Measurements from ENCODE around the gene TSPYL6. TPM values are rescaled to one million over a fixed set of nuclear protein-coding genes. Genes with fewer than 3 reads are reported as not detected.
"Not testable (repeated sequence)": the region's sequence is repeated elsewhere in the genome, so short reads cannot be mapped to it uniquely, and the experiment has no call there.

The TSPYL6 gene
- total RNA-seq, result not detected
- long read RNA-seq, result 0 reads

- intact Hi-C loops (cut with DNase I), result loop anchor here (2.0 kb wide), 1 partner anchor 29 kb away; no protein-coding TSS in a partner anchor
- no peak for ATAC-seq
- DNase-seq (ENCODE audit: missing footprints), result no peak
Measured at GRCh38 chr2:54256091-54256694, at the start of gene TSPYL6. TSPYL6 (minus strand) TSS chr2:54256229; CDS start chr2:54256151, 78 bp downstream.

DNA sequence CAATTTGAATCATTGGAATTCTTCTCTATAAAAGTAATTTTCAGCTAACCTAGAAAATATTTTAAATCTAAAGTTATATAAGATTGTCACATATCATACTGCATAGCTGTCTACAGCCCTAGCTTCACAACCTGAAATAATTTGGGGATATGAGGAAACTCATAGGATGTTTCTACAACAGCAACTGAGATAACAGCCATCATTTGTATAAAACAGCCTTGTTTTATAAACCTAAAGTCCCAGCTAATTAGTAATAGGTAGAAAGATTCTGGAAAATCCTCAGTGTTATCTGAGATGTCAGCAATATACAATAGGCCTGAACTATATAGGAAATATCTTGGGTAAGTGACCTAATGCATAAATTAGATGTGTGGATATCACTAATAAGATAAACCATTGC lies 47.6 kb upstream of the TSPYL6 start:
- intact Hi-C loops (cut with DNase I), result no loop called here
- no peak for ATAC-seq

DNA sequence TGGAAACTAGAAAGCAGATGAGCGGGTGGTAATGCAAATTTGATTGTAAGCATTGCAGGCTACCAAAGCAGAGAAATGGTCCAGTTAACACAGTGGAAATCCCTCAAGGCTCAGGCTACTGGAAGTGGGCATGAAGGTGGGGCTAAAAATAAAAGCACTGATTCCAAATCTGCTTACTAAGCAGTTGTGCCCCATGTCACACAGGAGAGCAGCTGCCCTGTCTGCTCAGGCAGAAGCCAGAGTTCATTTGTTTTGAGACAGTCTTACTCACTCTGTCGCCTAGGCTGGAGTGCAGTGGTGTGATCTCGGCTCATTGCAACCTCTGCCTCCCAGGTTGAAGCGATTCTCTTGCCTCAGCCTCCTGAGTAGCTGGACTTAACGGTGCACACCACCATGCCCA lies 42.5 kb upstream of the TSPYL6 start:
- intact Hi-C loops (cut with DNase I), result no loop called here
- no peak for DNase-seq (ENCODE audit: missing footprints)
- no peak for ATAC-seq

More for the DNA sequence above, 47.6 kb upstream of the TSPYL6 start:
- no peak for DNase-seq (ENCODE audit: missing footprints)

DNA sequence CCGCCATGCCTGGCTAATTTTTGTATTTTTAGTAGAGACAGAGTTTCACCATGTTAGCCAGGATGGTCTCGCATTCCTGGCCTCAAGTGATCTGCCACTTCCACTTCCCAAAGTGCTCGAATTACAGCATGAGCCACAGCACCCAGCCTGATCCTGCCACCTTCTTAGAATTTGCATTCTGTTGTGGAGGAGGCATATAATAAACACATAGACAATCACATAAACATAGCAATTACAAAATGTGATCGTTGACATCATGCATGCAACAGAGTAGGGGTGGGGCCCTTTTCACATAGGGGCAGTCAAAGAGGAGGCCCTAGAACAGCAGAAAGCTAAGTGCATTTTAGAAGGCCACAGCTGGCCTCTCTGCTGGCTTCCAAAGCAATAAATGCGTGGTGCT lies 39.9 kb upstream of the TSPYL6 start:
- DNase-seq (ENCODE audit: missing footprints) (no peak), ATAC-seq (no peak)
- intact Hi-C loops (cut with DNase I), result no loop called here

DNA sequence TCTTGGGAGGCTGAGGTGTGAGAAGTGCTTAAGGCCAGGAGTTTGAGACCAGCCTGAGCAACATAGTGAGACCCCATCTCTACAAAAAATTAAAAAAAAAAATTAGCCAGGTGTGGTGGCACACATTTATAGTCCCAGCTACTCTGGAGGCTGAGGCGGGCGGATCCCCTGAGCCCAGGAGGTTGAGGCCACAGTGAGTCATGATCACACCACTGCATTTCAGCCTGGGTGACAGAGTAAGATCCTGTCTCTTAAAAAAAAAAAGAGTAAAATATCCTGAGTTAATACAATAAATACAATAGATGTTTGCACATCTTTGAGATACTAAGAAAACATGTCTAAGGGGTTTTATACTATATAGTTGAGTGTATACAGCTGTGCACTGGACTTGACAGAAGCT lies 38.6 kb upstream of the TSPYL6 start:
- intact Hi-C loops (cut with DNase I); ATAC-seq; DNase-seq (ENCODE audit: missing footprints): not testable (repeated sequence)

GRCh38 chr2:54290356-54291025 lies 34.5 kb upstream of the TSPYL6 start:
- ATAC-seq (no peak), DNase-seq (ENCODE audit: missing footprints) (no peak)
- intact Hi-C loops (cut with DNase I), result no loop called here

- no peak for ATAC-seq
- intact Hi-C loops (cut with DNase I), result no loop called here
- no peak for DNase-seq (ENCODE audit: missing footprints)
Measured at GRCh38 chr2:54289917-54290316, 33.9 kb upstream of the TSPYL6 start.

DNA sequence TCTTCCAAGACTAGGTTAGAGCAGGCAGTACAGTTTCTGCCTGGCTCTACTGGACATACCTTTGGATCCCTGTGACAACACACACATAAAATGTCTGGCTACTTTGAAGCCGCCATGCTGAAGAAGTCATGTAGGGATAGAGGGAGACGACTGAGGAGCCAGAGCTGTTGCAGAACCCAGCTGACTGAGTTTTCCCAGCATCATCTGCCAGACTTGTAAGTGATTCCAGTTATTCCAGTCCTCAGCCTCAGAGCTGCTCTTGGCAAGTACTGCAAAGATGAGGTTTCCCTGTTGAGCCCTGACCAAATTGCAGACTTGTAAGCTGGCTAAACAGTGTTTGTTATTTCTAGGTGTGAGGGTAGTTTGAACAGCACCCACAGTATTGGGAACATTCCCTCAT lies 31.5 kb upstream of the TSPYL6 start:
- ATAC-seq, result peak; percentile 77
- DNase-seq (ENCODE audit: missing footprints), result no peak
- intact Hi-C loops (cut with DNase I), result no loop called here

DNA sequence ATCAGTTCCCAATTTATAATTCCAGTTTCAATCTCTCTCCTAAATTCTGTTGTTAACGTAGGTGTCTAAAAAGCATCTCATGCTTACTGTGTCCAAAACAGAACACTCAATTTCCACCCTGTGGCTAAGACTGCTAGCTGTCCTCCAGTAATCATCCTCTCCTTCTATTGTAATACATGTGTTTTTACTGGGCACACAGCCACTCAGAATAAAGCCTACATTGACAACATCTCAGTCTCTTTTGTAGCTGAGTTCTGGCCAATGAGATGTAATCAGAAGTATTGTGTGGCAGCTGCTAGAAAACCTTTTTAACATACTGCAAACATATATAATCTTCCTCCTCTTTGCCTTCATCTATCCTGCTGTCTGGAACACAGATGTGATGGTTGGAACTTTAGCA lies 29.4 kb upstream of the TSPYL6 start:
- intact Hi-C loops (cut with DNase I), result no loop called here
- no peak for ATAC-seq
- no peak for DNase-seq (ENCODE audit: missing footprints)

GRCh38 chr2:54284826-54285225 lies 28.8 kb upstream of the TSPYL6 start:
- ATAC-seq, result no peak
- intact Hi-C loops (cut with DNase I), result no loop called here
- DNase-seq (ENCODE audit: missing footprints), result no peak

GRCh38 chr2:54279385-54279784 lies 23.4 kb upstream of the TSPYL6 start:
- DNase-seq (ENCODE audit: missing footprints), result no peak
- intact Hi-C loops (cut with DNase I), result no loop called here
- ATAC-seq, result no peak

GRCh38 chr2:54275541-54275940 lies 19.5 kb upstream of the TSPYL6 start:
- no peak for DNase-seq (ENCODE audit: missing footprints)
- intact Hi-C loops (cut with DNase I), result no loop called here
- no peak for ATAC-seq

GRCh38 chr2:54274781-54275242 lies 18.8 kb upstream of the TSPYL6 start:
- peak; percentile 65 for ATAC-seq

DNA sequence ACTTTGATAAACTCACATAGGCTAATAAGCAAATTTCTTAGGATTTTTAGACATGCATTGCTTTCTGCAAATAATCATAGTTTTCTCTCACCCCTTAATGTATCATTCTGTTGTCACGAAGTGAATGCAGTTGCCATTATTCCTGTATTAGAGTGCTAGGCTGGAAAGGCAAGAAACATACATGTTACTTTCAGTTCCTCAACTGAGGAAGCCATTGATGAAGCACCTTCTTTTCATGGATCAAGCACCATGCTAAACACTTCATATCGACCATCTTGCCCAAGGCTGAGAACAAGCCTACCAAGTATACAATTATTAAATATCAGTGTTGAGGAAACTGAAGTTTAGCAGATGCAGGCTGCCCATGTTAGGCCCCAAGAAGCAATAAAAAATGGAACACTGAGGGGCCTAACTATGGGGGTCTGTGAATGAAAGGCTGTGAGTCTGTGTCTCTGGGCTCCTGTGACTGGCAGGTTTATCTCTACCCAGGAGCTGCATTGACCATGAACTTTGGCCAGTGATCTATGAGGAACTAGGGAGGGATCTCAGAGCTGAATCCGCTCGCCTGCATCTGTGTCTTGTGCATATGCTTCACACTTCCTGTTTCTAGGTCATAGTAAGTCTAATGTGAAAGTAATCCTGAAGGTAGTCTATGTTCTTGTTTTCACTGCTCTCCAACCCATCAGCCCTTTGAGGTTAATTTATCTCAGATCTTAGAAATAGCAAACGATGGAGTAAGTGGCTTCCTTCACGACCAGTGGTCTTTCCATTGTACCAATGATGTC lies 16.0 kb upstream of the TSPYL6 start:
- DNase-seq (ENCODE audit: missing footprints), result no peak
- no peak for ATAC-seq
- intact Hi-C loops (cut with DNase I), result no loop called here

More at GRCh38 chr2:54274781-54275242, 18.8 kb upstream of the TSPYL6 start:
- intact Hi-C loops (cut with DNase I), result no loop called here
- DNase-seq (ENCODE audit: missing footprints), result no peak

DNA sequence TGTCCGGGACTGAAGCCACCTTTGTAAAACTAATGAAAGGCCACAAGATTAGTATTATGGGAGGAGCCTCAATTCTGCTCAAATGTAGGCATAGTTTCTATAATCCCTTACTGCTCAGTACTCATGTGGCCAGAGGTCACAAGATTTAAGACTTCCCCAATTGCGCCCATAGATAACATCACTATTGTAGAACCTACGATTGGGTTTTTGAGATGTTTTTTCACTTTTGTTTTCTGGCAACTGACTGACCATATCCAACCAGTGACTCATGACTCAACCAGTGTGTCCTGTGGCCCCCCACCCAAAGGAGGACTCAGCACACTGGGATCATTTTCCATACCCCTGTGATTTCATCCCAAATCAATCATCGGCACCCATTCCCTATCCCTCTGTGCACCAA lies 15.2 kb upstream of the TSPYL6 start:
- DNase-seq (ENCODE audit: missing footprints), result no peak
- no peak for ATAC-seq
- intact Hi-C loops (cut with DNase I), result no loop called here

- intact Hi-C loops (cut with DNase I), result no loop called here
- no peak for DNase-seq (ENCODE audit: missing footprints)
- no peak for ATAC-seq
Measured at GRCh38 chr2:54267577-54267976, 11.5 kb upstream of the TSPYL6 start.

DNA sequence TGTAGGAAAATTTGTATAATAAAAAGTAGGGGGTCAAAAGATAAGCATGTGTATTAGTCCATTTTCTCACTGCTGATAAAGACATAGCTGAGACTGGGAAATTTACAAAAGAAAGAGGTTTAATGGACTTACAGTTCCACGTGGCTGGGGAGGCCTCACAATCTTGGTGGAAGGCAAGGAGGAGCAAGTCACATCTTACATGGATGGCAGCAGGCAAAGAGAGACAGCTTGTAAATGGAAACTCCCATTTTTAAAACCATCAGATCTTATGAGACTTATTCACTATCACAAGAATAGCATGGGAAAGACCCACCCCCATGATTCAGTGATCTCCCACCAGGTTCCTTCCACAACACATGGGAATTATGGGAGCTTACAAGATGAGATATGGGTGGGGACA lies 9.1 kb upstream of the TSPYL6 start:
- ATAC-seq; DNase-seq (ENCODE audit: missing footprints); intact Hi-C loops (cut with DNase I): not testable (repeated sequence)

DNA sequence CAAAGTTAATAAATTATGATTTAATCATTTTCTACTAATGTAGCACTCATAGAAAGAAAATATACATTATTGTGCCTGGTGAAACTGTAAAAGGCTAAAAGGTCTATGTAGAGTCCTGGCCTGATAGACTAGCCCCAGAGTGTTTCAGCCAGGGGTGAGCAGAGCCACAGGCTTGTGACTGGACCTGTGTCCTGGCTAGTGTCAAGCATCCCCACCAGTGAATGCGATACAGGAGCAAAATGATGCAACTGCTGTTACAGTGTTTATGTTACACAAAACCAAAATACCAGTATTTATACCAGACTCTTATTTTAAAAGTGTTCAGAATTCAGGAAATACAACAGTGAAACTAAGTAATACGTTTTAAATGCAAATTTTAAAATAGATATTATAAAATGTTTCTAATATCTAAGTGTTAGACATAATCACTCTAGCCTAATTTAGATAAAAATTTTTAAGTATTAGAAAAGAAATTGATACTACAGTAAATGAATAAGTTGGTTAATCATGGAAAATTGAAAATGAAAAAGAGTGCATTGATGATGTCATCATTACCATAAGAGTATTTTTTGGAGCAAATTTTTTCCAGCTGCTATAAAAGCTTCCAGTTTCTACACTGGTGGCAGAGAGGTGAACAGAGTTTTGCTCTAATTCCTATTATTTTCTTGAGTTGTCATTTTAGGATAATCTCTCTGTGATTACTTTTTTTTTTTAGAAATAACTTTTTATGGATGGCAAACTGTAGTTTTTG lies 6.2 kb upstream of the TSPYL6 start:
- intact Hi-C loops (cut with DNase I), result no loop called here
- ATAC-seq (no peak), DNase-seq (ENCODE audit: missing footprints) (no peak)

- ATAC-seq (no peak), DNase-seq (ENCODE audit: missing footprints) (no peak)
- intact Hi-C loops (cut with DNase I), result no loop called here
Measured at GRCh38 chr2:54261537-54261936, 5.5 kb upstream of the TSPYL6 start.
